Measurements from ENCODE around the gene MYH10. TPM values are rescaled to one million over a fixed set of nuclear protein-coding genes. Genes with fewer than 3 reads are reported as not detected.

MYH10 gene
- total and polyA plus RNA-seq, 4 donors, result 205 to 1,963 (median 819) TPM

DNA sequence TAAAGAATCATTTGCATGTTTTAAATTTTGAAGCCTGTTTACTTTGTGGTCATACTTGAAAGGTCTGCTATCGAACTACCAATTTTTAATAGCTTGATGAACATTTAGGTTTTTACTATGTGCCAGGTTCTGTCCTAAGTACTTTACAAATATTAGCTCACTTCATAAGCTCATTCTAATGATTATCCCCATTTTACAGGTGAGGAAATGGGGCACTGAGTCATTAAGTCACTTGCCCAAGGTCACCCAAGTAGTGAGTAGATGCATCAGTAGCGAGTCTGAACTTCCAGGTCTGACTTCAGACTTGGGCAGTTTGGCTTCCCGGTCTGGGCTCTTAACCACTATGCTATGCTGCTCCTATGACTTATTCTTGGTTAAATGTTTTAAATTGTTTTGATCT is 190.8 kb downstream of the MYH10 start:
- ATAC-seq (ENCODE audit: low FRiP score), result no peak

GRCh38 chr17:8438441-8438840 is 192.1 kb downstream of the MYH10 start:
- peaks cover 2 to 12% of the 10 kb centered on the region in 2 donors for H3K4me1 ChIP-seq (ENCODE audit: control insufficient read depth in 1 of 2, insufficient read depth in 2 of 2, low read length in 2 of 2)

More for the DNA sequence above, 190.8 kb downstream of the MYH10 start:
- Histone ChIP-seq H3K4me3 (ENCODE audit: low read length in 2 of 2) (no peak overlapping the region), H3K36me3 (ENCODE audit: control insufficient read depth in 1 of 2, insufficient read depth in 2 of 2, low read length in 1 of 2) (peaks cover 0 to 2% of the 10 kb centered on the region in 2 donors), H3K27ac (ENCODE audit: low read depth in 1 of 2, low read length in 2 of 2) (no peak overlapping the region), H3K9me3 (ENCODE audit: control insufficient read depth, low read length) (no peaks in the 10 kb centered on the region), H3K27me3 (ENCODE audit: control insufficient read depth in 1 of 2, insufficient read depth in 2 of 2, low read length in 1 of 2) (no peaks in the 10 kb centered on the region), H3K4me1 (ENCODE audit: control insufficient read depth in 1 of 2, insufficient read depth in 2 of 2, low read length in 2 of 2) (peaks cover 2 to 12% of the 10 kb centered on the region in 2 donors)
- intact Hi-C loops (cut with DNase I), result loop anchor here in 1 of 2 donors (5.0 to 10.0 kb wide), 2 partner anchors 45 to 183 kb away; no protein-coding TSS in a partner anchor
- 93 to 96% methylated on average over 3 of the region's 3 CpGs for WGBS, 2 donors
- no peak for DNase-seq

GRCh38 chr17:8436844-8437171 is 193.7 kb downstream of the MYH10 start:
- Histone ChIP-seq H3K9me3 (ENCODE audit: control insufficient read depth, low read length) (no peaks in the 10 kb centered on the region), H3K4me3 (ENCODE audit: low read length in 2 of 2) (peak overlapping the region; percentile 63 to 92), H3K27me3 (ENCODE audit: control insufficient read depth in 1 of 2, insufficient read depth in 2 of 2, low read length in 1 of 2) (no peaks in the 10 kb centered on the region), H3K4me1 (ENCODE audit: control insufficient read depth in 1 of 2, insufficient read depth in 2 of 2, low read length in 2 of 2) (peaks cover 2 to 11% of the 10 kb centered on the region in 2 donors), H3K27ac (ENCODE audit: low read depth in 1 of 2, low read length in 2 of 2) (peak overlapping the region in 1 of 2 donors; percentile 94), H3K36me3 (ENCODE audit: control insufficient read depth in 1 of 2, insufficient read depth in 2 of 2, low read length in 1 of 2) (no peaks in the 10 kb centered on the region)
- 1 to 2% methylated on average over 5 of the region's 5 CpGs for WGBS, 2 donors
- intact Hi-C loops (cut with DNase I), result loop anchor here in 1 of 2 donors (5.0 to 10.0 kb wide), 2 partner anchors 48 to 185 kb away; no protein-coding TSS in a partner anchor
- ATAC-seq (ENCODE audit: low FRiP score) (no peak), DNase-seq (no peak)

More at GRCh38 chr17:8438441-8438840, 192.1 kb downstream of the MYH10 start:
- no peaks in the 10 kb centered on the region for H3K27me3 ChIP-seq (ENCODE audit: control insufficient read depth in 1 of 2, insufficient read depth in 2 of 2, low read length in 1 of 2)
- H3K36me3 ChIP-seq (ENCODE audit: control insufficient read depth in 1 of 2, insufficient read depth in 2 of 2, low read length in 1 of 2), result peaks cover 0 to 2% of the 10 kb centered on the region in 2 donors
- H3K4me3 ChIP-seq (ENCODE audit: low read length in 2 of 2), result no peak overlapping the region
- ATAC-seq (ENCODE audit: low FRiP score), result no peak
- intact Hi-C loops (cut with DNase I), result loop anchor here in 1 of 2 donors (5.0 to 10.0 kb wide), 2 partner anchors 46 to 184 kb away; no protein-coding TSS in a partner anchor
- H3K9me3 ChIP-seq (ENCODE audit: control insufficient read depth, low read length), result no peaks in the 10 kb centered on the region
- 68 to 76% methylated on average over 5 of the region's 5 CpGs for WGBS, 2 donors
- no peak overlapping the region for H3K27ac ChIP-seq (ENCODE audit: low read depth in 1 of 2, low read length in 2 of 2)
- no peak for DNase-seq

DNA sequence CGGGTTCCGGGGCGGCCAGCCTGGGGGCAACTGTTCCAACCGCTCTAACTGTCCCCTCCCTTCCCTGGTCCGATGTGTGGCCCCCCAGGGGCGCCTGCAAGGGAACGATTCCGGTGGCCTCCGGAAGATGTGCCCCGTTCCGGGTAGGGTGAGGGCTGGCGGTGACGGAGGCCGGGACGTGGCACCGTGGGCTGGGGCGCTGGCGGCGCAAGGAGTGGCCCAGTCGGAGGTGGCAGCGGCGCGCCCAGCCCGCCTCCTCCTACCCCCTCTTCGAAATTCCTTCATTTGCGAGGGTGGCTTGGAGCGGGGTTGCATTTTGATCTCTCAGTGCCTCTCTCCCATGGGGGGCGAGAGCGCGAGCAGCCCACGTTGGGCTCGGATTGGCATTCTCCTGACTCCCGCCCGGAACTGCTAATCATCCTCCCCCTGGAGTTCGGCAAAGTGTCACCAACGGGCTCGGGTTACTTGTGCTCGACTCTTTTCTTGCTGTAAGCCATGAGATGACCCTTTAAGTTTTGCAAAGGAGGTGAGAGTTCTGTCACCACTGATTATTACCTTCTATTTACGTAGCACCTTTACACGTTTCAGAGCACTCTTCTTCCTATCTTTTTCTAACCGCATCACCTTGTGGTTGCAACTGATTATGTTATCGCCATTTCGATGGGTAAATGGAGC is 194.2 kb downstream of the MYH10 start:
- Histone ChIP-seq H3K27me3 (ENCODE audit: control insufficient read depth in 1 of 2, insufficient read depth in 2 of 2, low read length in 1 of 2) (no peaks in the 10 kb centered on the region), H3K9me3 (ENCODE audit: control insufficient read depth, low read length) (no peaks in the 10 kb centered on the region), H3K27ac (ENCODE audit: low read depth in 1 of 2, low read length in 2 of 2) (peak overlapping the region; percentile 94 to 99), H3K4me1 (ENCODE audit: control insufficient read depth in 1 of 2, insufficient read depth in 2 of 2, low read length in 2 of 2) (peaks cover 0 to 8% of the 10 kb centered on the region in 2 donors), H3K36me3 (ENCODE audit: control insufficient read depth in 1 of 2, insufficient read depth in 2 of 2, low read length in 1 of 2) (no peaks in the 10 kb centered on the region), H3K4me3 (ENCODE audit: low read length in 2 of 2) (peak overlapping the region; percentile 63 to 92)
- 0 to 1% methylated on average over 41 to 43 of the region's 43 CpGs for WGBS, 2 donors
- ATAC-seq (ENCODE audit: low FRiP score) (peak; percentile 85), DNase-seq (peak; percentile 83 to 92)
- intact Hi-C loops (cut with DNase I), result loop anchor here in 1 of 2 donors (5.0 to 10.0 kb wide), 2 partner anchors 48 to 186 kb away; no protein-coding TSS in a partner anchor

- H3K4me1 ChIP-seq (ENCODE audit: control insufficient read depth in 1 of 2, insufficient read depth in 2 of 2, low read length in 2 of 2), result peaks cover 0 to 3% of the 10 kb centered on the region in 2 donors
- H3K4me3 ChIP-seq (ENCODE audit: low read length in 2 of 2), result peak within 1 kb of the TSS; percentile 63 to 92
- 2% methylated on average over 62 to 68 of the region's 68 CpGs for WGBS, 2 donors
- no peaks in the 10 kb centered on the region for H3K27me3 ChIP-seq (ENCODE audit: control insufficient read depth in 1 of 2, insufficient read depth in 2 of 2, low read length in 1 of 2)
- ATAC-seq (ENCODE audit: low FRiP score) (peak; percentile 97), DNase-seq (peak; percentile 100)
- intact Hi-C loops (cut with DNase I), result loop anchor here in 1 of 2 donors (5.0 to 10.0 kb wide), 2 partner anchors 49 to 187 kb away; no protein-coding TSS in a partner anchor
- no peaks in the 10 kb centered on the region for H3K36me3 ChIP-seq (ENCODE audit: control insufficient read depth in 1 of 2, insufficient read depth in 2 of 2, low read length in 1 of 2)
- peak within 1 kb of the TSS; percentile 94 to 99 for H3K27ac ChIP-seq (ENCODE audit: low read depth in 1 of 2, low read length in 2 of 2)
- no peaks in the 10 kb centered on the region for H3K9me3 ChIP-seq (ENCODE audit: control insufficient read depth, low read length)
Measured at GRCh38 chr17:8435245-8436168, 195.0 kb downstream of the MYH10 start, which contains the start of gene NDEL1. Gene NDEL1, plus strand, starts transcription at chr17:8435884. Its CDS starts 8,388 bp downstream, at chr17:8444272.

GRCh38 chr17:8430966-8431365 is 199.6 kb downstream of the MYH10 start:
- no peaks in the 10 kb centered on the region for H3K4me1 ChIP-seq (ENCODE audit: control insufficient read depth in 1 of 2, insufficient read depth in 2 of 2, low read length in 2 of 2)
- H3K36me3 ChIP-seq (ENCODE audit: control insufficient read depth in 1 of 2, insufficient read depth in 2 of 2, low read length in 1 of 2), result no peaks in the 10 kb centered on the region
- WGBS, 2 donors, result 1 to 5% methylated on average over 7 of the region's 7 CpGs
- intact Hi-C loops (cut with DNase I), result loop anchor here in 1 of 2 donors (10.0 kb wide), 1 partner anchor 54 kb away; no protein-coding TSS in a partner anchor
- DNase-seq (peak; percentile 93 to 96), ATAC-seq (ENCODE audit: low FRiP score) (peak; percentile 72)
- no peak overlapping the region for H3K4me3 ChIP-seq (ENCODE audit: low read length in 2 of 2)
- peak overlapping the region; percentile 64 to 95 for H3K27ac ChIP-seq (ENCODE audit: low read depth in 1 of 2, low read length in 2 of 2)
- H3K9me3 ChIP-seq (ENCODE audit: control insufficient read depth, low read length), result no peaks in the 10 kb centered on the region
- no peaks in the 10 kb centered on the region for H3K27me3 ChIP-seq (ENCODE audit: control insufficient read depth in 1 of 2, insufficient read depth in 2 of 2, low read length in 1 of 2)

- H3K36me3 ChIP-seq (ENCODE audit: control insufficient read depth in 1 of 2, insufficient read depth in 2 of 2, low read length in 1 of 2), result no peaks in the 10 kb centered on the region
- H3K9me3 ChIP-seq (ENCODE audit: control insufficient read depth, low read length), result no peaks in the 10 kb centered on the region
- no peak for ATAC-seq (ENCODE audit: low FRiP score)
- intact Hi-C loops (cut with DNase I), result no loop called here
- 96 to 98% methylated on average over 3 of the region's 3 CpGs for WGBS, 2 donors
- no peaks in the 10 kb centered on the region for H3K27me3 ChIP-seq (ENCODE audit: control insufficient read depth in 1 of 2, insufficient read depth in 2 of 2, low read length in 1 of 2)
- DNase-seq, result no peak
- H3K4me3 ChIP-seq (ENCODE audit: low read length in 2 of 2), result no peak overlapping the region
- H3K4me1 ChIP-seq (ENCODE audit: control insufficient read depth in 1 of 2, insufficient read depth in 2 of 2, low read length in 2 of 2), result no peaks in the 10 kb centered on the region
- H3K27ac ChIP-seq (ENCODE audit: low read depth in 1 of 2, low read length in 2 of 2), result no peak overlapping the region
Measured at GRCh38 chr17:8426802-8427201, 203.7 kb downstream of the MYH10 start.

DNA sequence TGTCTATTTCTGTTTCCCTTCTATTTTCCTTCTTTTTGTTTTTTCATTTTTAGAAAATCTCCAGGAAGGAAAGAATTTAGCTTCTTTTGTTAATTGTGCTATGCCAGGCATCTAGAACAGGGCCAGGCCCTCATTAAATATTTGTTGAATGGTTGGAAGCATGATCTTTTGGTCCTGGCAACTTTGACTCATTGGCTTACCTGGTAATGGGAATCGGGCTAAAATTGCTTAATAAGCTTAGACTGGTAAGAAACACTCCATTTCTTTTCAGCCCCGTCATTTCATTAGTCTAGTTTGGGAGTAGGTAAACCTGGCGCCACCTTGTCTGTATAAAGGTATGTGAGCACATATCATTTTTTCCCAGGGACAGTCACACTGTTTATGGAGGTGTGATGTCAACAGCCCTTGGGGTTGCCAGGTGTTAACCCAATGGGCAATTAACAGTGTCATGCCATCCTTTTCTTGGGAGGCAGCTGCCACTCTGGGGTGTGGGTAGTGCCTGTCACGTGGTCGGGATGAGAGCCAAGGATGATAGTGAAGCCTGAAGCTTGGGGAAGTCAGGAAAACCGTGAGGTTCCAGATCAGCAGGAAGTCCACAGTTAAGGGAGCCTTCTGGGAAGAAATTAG is 204.3 kb downstream of the MYH10 start:
- Histone ChIP-seq H3K4me3 (ENCODE audit: low read length in 2 of 2) (no peak overlapping the region), H3K27me3 (ENCODE audit: control insufficient read depth in 1 of 2, insufficient read depth in 2 of 2, low read length in 1 of 2) (no peaks in the 10 kb centered on the region), H3K27ac (ENCODE audit: low read depth in 1 of 2, low read length in 2 of 2) (no peak overlapping the region), H3K9me3 (ENCODE audit: control insufficient read depth, low read length) (no peaks in the 10 kb centered on the region), H3K36me3 (ENCODE audit: control insufficient read depth in 1 of 2, insufficient read depth in 2 of 2, low read length in 1 of 2) (no peaks in the 10 kb centered on the region), H3K4me1 (ENCODE audit: control insufficient read depth in 1 of 2, insufficient read depth in 2 of 2, low read length in 2 of 2) (no peaks in the 10 kb centered on the region)
- DNase-seq (no peak), ATAC-seq (ENCODE audit: low FRiP score) (no peak)
- WGBS, 2 donors, result 74 to 83% methylated on average over 6 of the region's 6 CpGs
- intact Hi-C loops (cut with DNase I), result no loop called here

Measured in aorta (tissue), 5 donors.